ENCODE results near the gene MMP24.

- no peak for TF ChIP-seq POLR2AphosphoS5 (IDR thresholded peaks at IDR 0.05; ENCODE audit: low read depth, low read length)
- TF ChIP-seq TAF1 (IDR thresholded peaks at IDR 0.05; ENCODE audit: borderline replicate concordance, insufficient read depth, low read length): no peak
Observed at GRCh38 chr20:35254448-35254999, 28.0 kb downstream of the MMP24 start.
